HepG2 (cell line): ENCODE results near the gene PDE3A. TPM values are rescaled to one million over a fixed set of nuclear protein-coding genes. Genes with fewer than 3 reads are reported as not detected.
A peak's percentile ranks its signal among the peaks of the same experiment; 100 is the strongest.

Source experiments
- ADNP ChIP-seq: sonication (generic); formaldehyde crosslinking; IDR thresholded peaks from 2 replicates; pipeline ENCODE4 v1.4.0; 2020; ENCODE audit warnings: missing genetic modification reagents
- ARID2 ChIP-seq: sonication (generic); formaldehyde crosslinking; IDR thresholded peaks from 2 replicates; pipeline ENCODE4 v1.8.1; 2022; ENCODE audit warnings: mild to moderate bottlenecking, missing genetic modification reagents, borderline replicate concordance
- ASH2L ChIP-seq: fragments of 300-600, 200-600 bp; sonication (generic); IDR thresholded peaks from 2 replicates; pipeline ENCODE4 v1.7.0; 2017; ENCODE audit warnings: low read depth, mild to moderate bottlenecking, moderate library complexity, mixed read lengths, low read length; ENCODE audit not compliant: insufficient read length
- ELF3 ChIP-seq: IDR thresholded peaks from 2 replicates; pipeline ENCODE4 v1.6.1; 2016; ENCODE audit warnings: missing genetic modification reagents, missing compliant biosample characterization
- ISL2 ChIP-seq: sonication (generic); formaldehyde crosslinking; IDR thresholded peaks from 2 replicates; pipeline ENCODE4 v1.5.0; 2020; ENCODE audit warnings: missing genetic modification reagents
- MAZ ChIP-seq, 2 experiments: sonication (generic) in 1 of 2; formaldehyde crosslinking in 1 of 2; IDR thresholded peaks; 2 replicates each; pipeline versions ENCODE4 v1.5.0 to v1.6.1; 2012 to 2020; ENCODE audit warnings: low read depth in 2 of 2, mild to moderate bottlenecking in 2 of 2, borderline replicate concordance in 1 of 2, improper control_type of control experiment in 1 of 2, low read length in 1 of 2, missing genetic modification reagents in 1 of 2, moderate library complexity in 1 of 2
- NCOA2 ChIP-seq: sonication (generic); formaldehyde crosslinking; IDR thresholded peaks from 2 replicates; pipeline ENCODE4 v1.8.0; 2022; ENCODE audit warnings: inconsistent platforms
- SKI ChIP-seq: fragments of 450-650 bp; IDR thresholded peaks from one replicate; pipeline ENCODE4 v1.6.1; 2018; ENCODE audit warnings: mild to moderate bottlenecking; ENCODE audit not compliant: partially characterized antibody
- SMYD3 ChIP-seq: sonication (generic); formaldehyde crosslinking; IDR thresholded peaks from 2 replicates; pipeline ENCODE4 v1.8.1; 2023; ENCODE audit warnings: mild to moderate bottlenecking, missing genetic modification reagents
- SOX13 ChIP-seq, 3 experiments: fragments of 450-650 bp in 1 of 3; sonication (generic) in 1 of 3; formaldehyde crosslinking in 1 of 3; IDR thresholded peaks in 2 of 3; conservative IDR thresholded peaks in 1 of 3; 2 replicates each; pipeline versions ENCODE4 v1.5.0 to v1.6.1; 2016 to 2020; ENCODE audit warnings: antibody characterized with exemption in 1 of 3, mild to moderate bottlenecking in 1 of 3, missing compliant biosample characterization in 1 of 3, missing genetic modification reagents in 1 of 3, moderate library complexity in 1 of 3
- TCF12 ChIP-seq, 2 experiments: fragments of 450-650 bp in 1 of 2; sonication (generic) in 1 of 2; formaldehyde crosslinking in 1 of 2; IDR thresholded peaks; 2 replicates each; pipeline versions ENCODE4 v1.6.1 to v1.8.0; 2017 to 2022; ENCODE audit warnings: antibody characterized with exemption in 1 of 2, mild to moderate bottlenecking in 1 of 2, missing genetic modification reagents in 1 of 2, moderate library complexity in 1 of 2
- TCF7L2 ChIP-seq: IDR thresholded peaks from 2 replicates; pipeline ENCODE4 v1.6.1; 2011; ENCODE audit warnings: mild to moderate bottlenecking, low read depth, low read length, moderate library complexity
- TGIF2 ChIP-seq: IDR thresholded peaks from 2 replicates; pipeline ENCODE4 v1.6.1; 2016; ENCODE audit warnings: control low read depth, missing compliant biosample characterization
- ZNF318 ChIP-seq: sonication (generic); formaldehyde crosslinking; IDR thresholded peaks from 2 replicates; pipeline ENCODE4 v1.4.0; 2020; ENCODE audit warnings: mild to moderate bottlenecking, missing genetic modification reagents
- ZNF503 ChIP-seq: sonication (generic); formaldehyde crosslinking; IDR thresholded peaks from 2 replicates; pipeline ENCODE4 v1.4.0; 2020; ENCODE audit warnings: missing genetic modification reagents
- ZZZ3 ChIP-seq: sonication (generic); formaldehyde crosslinking; IDR thresholded peaks from 2 replicates; pipeline ENCODE4 v1.4.0; 2020; ENCODE audit warnings: missing genetic modification reagents, mild to moderate bottlenecking, borderline replicate concordance
- polyA plus RNA-seq, 8 experiments: library from polyadenylated mRNA; depleted of rRNA in 3 of 8; stranded (reverse) in 7 of 8; unstranded in 1 of 8; fragments of >200 nt; fragmentation: Illumina TruSeq in 4 of 8; extraction: Trizol in 4 of 8; gene quantifications; 2 replicates each; pipeline versions ENCODE4 v1.2.1 to v1.2.3, GENCODE V29; 2011 to 2016; ENCODE audit warnings: low read depth in 4 of 8, missing spikeins in 1 of 8, mixed read lengths in 1 of 8; ENCODE audit not compliant: insufficient read depth in 1 of 8
- total RNA-seq, 5 experiments: library from RNA; depleted of rRNA; stranded (reverse); fragments of >200 nt; fragmentation: Illumina TruSeq; extraction: Trizol; gene quantifications; 2 replicates each; pipeline ENCODE4 v1.2.3, GENCODE V29; 2016; ENCODE audit warnings: low read depth in 1 of 5
- TF ChIP-seq, protein P1 (sequence below): sonication (generic); formaldehyde crosslinking; IDR thresholded peaks from 2 replicates; pipeline ENCODE4 v1.4.0; 2020; ENCODE audit warnings: mild to moderate bottlenecking, missing genetic modification reagents

Gene PDE3A
- total and polyA plus RNA-seq, 2 of the 13 experiments (the other 11 are each of a cell fraction or from before 2014, with no cell fraction given) = 0.77 to 1.5 TPM

- TF ChIP-seq MAZ (IDR thresholded peaks at IDR 0.05; ENCODE audit: borderline replicate concordance, low read depth, low read length) (no peak), MAZ (CRISPR knock-in tag; IDR thresholded peaks at IDR 0.05; ENCODE audit: low read depth) (no peak), TGIF2 (CRISPR knock-in tag) (no peak), ZNF503 (CRISPR knock-in tag) (peak; percentile 90), ASH2L (peak; percentile 61), ZZZ3 (no peak), SOX13 (IDR thresholded peaks at IDR 0.05) (peak; percentile 94), SOX13 (CRISPR knock-in tag; conservative IDR thresholded peaks at IDR 0.05 in 1 of 2, IDR thresholded peaks at IDR 0.05 in 1 of 2) (peak in 1 of 2 experiments; percentile 99; a peak in 2 of 4 replicates), TCF12 (IDR thresholded peaks at IDR 0.05) (no peak), TCF12 (CRISPR knock-in tag; IDR thresholded peaks at IDR 0.05) (no peak), ISL2 (CRISPR knock-in tag) (peak; percentile 90), SMYD3 (CRISPR knock-in tag) (no peak), ADNP (no peak), SKI (no peak), NCOA2 (CRISPR knock-in tag) (peak; percentile 73), ELF3 (CRISPR knock-in tag) (peak; percentile 40; the same call in 1 of the 2 replicates), ARID2 (CRISPR knock-in tag) (no peak), ZNF318 (CRISPR knock-in tag) (no peak), TCF7L2 (peak; percentile 49; the same call in 1 of the 2 replicates)
- TF ChIP-seq, protein P1, sequence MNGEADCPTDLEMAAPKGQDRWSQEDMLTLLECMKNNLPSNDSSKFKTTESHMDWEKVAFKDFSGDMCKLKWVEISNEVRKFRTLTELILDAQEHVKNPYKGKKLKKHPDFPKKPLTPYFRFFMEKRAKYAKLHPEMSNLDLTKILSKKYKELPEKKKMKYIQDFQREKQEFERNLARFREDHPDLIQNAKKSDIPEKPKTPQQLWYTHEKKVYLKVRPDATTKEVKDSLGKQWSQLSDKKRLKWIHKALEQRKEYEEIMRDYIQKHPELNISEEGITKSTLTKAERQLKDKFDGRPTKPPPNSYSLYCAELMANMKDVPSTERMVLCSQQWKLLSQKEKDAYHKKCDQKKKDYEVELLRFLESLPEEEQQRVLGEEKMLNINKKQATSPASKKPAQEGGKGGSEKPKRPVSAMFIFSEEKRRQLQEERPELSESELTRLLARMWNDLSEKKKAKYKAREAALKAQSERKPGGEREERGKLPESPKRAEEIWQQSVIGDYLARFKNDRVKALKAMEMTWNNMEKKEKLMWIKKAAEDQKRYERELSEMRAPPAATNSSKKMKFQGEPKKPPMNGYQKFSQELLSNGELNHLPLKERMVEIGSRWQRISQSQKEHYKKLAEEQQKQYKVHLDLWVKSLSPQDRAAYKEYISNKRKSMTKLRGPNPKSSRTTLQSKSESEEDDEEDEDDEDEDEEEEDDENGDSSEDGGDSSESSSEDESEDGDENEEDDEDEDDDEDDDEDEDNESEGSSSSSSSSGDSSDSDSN (CRISPR knock-in tag) = no peak
These were observed 288.3 kb downstream of the PDE3A start (continued) for GRCh38 chr12:20656600-20656999.
